NK-92 (cell line): Measurements from ENCODE around the gene METTL2B.

Source experiments
- DNase-seq: peaks from one replicate; lab custom pipeline; 2025; ENCODE audit not compliant: unreplicated experiment; lab: John Stamatoyannopoulos, UW

The METTL2B gene, protein sequence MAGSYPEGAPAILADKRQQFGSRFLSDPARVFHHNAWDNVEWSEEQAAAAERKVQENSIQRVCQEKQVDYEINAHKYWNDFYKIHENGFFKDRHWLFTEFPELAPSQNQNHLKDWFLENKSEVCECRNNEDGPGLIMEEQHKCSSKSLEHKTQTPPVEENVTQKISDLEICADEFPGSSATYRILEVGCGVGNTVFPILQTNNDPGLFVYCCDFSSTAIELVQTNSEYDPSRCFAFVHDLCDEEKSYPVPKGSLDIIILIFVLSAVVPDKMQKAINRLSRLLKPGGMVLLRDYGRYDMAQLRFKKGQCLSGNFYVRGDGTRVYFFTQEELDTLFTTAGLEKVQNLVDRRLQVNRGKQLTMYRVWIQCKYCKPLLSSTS

DNA sequence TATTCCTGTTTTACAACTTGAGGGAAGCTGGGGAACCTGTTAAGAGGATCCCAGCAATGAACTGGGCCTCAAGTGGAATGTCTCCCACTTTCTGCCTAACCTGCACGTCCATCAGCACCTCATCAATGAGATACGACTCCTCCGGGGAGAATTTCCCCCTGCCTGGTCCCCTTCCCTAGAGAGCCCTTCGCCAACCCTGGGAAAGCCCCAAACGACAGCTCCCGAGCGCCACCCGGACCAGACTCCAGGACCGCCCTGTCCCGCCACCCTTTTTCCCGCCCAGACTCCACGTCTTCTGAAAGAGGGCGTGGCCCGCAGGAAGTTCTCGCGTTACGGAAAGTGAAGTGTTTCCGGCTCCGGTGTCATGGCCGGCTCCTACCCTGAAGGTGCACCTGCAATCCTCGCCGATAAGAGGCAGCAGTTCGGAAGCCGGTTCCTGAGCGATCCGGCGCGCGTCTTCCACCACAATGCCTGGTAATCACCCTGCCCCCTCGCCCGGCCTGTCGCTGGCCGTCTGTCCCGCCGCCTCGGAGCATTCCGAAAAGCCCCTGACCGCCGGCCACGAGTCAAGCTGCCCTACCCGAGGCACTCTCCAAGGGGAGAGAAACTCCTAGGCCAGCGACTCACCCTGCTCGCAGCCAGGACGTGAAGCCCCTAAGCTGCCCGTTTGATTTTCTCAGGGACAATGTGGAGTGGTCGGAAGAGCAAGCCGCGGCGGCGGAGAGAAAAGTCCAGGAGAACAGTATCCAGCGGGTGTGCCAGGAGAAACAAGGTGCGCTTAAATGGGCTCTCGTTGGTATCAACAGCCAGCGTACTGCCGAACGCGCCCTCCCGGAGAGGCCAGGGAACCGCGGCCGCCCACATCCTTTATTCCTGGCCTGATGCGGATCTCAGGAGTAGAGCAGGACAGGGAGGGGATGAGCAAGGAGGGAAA, at the start of gene METTL2B:
Gene METTL2B (plus strand): TSS at position 347 of the 934 bp plus-strand sequence. CDS start 18 bp downstream, at position 365.
- DNase-seq: peak; percentile 75

DNA sequence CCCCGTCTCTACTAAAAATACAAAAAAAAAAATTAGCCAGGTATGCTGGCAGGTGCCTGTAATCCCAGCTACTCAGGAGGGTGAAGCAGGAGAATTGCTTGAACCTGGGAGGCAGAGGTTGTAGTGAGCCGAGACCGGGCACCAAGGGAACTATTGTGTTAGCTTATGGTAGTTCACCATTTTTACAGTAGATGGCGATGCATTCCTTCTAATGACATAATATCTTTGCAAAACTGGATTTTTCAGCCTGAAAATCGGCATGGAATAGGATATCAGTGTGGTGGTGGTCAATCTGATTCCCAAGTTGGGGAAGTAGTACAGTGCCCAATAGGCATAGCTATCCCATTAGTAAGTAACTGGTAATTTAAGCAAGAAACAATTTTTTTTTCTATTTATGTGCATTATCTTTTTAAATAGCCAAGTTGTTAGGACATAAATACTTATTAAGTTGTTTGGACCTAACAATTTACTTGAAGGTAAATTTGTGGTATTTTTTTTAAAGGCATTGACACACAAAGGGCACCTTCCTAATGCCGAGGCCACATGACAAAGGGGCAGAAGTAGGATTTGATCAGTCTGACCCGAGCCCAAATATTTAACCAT, 49.2 kb upstream of the METTL2B start:
- no peak for DNase-seq

DNA sequence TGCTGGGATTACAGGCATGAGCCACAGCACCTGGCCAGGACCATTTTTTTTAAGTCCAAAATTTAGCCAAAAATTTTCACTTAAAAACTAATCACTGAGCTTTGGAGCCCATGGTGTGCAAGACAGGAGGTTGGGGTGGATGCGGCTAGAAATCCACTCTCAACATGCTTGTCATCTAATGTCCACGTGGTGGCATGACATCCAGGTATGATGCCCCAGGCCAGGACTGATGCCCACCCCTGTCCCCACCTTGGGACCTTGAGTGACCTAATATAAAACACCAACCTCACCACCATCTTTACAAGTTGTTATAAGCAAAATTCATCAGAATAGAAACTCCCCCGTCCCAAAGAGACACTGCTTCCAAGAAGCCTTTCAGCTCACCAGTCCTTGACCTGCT, 46.3 kb upstream of the METTL2B start:
- no peak for DNase-seq

DNA sequence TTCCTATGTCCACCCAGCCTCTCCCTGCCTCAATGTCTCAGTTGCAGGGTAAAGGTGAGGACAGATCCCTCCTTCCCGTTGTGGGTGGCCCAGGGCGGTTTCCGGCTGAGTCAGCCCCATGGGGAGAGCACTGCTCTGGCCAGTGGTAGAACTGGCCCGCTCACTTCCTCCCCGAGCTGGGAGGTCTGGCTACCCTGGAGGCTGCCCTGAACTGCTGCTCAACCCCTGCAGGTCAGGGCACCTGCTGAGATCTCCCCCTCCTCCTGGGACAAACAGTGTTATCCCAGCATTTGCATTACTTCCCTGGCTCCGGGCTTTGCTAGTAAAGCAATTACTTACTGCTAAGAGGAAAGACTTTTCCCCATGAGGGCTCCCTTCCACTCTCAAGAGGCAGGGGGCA, 45.3 kb upstream of the METTL2B start:
- DNase-seq: no peak

DNA sequence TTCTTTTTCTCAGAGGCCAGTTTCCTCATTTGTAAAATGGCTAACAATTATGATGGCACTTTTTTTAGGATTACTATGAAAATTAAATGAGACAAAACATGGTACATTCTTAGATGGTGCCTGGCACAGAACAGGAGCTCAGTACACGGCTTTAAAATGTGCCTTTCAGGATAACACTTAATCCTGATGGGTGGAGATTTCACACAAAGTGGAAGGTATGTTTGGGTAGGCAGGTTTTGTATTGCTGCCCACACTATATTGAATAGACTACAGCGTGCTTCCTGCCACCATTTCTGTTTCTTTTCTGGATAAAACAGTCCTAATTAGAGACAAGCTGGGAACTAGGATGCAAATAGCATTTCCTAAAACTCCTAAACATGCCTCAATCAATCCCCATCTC, 44.8 kb upstream of the METTL2B start:
- no peak for DNase-seq

DNA sequence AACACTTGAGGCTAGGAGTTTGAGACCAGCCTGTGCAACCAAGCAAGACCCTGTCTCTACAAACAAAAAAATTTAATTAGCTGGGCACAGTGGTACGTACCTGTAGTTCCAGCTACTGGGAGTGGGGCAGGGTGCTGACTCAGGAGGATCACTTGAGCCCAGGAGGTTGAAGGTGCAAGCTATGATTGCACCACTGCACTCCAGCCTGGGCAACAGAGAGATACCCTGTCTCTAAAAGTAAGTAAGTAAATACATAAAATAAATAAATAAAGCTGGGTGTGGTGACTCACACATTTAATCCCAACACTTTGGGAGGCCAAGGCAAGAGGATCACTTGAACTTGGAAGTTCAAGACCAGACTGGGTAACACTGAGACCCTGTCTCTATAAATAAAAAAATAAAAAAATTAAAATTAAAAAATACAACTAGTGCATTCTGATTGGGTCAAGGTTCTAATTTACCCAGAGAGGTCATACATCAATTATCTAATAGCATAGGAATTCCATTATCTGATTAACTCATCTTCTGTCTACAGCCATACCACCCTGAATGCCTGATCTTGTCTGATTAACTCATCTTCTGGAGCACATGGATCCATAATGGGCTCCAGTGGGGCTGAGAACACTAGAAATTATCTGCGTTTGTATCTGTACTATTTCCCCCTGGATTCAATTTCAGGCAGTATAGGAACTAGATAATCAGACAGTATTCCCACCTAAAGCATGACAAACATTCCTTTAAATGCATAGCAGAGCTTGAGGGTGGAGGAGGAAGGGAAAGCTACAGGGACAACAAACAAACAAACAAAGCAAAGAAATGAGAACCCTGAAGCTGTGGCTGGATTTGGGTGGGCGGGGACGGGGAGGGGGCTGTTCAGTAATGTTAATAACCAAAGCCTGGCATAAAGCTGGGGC, 41.9 kb upstream of the METTL2B start:
- no peak for DNase-seq

DNA sequence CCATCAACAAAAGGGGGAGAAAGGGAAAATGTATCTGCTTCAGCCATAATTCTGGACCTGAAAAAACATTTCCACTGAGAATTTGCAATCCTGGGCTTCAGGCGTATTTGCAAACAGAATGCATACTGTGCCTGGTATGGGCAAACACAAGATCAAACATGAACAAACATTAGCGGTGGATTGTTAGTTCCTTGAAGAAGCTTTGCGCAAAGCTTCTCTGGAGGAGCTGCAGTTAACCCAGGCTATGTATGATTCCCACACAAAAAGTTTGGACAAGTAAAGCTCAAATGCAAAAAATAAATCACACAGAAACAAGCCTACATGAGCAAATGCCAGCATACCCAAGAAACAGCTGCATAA, 41.2 kb upstream of the METTL2B start:
- DNase-seq: no peak

DNA sequence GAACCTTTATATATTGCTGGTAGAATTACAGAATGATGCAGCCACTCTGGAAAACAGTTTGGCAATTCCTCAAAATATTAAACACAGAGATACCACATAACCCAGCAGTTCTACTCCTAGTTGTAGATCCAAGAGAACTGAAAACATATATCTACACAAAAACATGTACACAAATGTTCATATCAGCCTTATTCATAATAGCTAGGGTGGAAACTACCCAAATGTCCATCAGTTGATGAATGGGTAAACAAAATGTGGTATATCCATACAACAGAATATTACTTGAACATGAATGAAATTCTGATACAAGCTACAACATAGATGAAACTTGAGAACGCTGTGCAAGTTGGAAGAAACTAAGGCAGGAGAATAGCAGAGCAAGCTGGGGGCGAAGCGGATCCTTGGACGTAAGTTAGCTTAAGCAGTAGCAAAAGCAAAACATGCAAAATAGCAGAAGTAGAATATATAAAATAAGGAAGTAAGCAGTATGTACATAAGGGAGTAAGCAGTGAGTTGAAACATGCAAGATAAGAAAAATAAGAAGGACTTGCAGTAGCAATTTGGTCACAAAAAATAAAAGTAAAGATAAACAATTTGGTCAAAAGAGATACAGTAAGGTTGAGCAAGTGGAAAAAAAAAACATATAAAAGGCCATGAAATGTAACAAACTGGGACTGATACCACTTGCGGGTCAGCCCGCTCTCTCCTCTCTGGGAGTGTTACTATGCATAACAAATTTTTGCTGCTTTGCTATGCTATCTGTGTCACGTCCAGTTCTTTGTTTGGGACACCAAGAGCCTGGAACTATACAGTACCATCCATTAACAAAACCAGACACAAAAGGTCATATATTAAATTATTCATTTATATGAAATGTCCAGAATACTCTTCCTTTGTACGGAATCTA, 38.9 kb upstream of the METTL2B start:
- DNase-seq: no peak

DNA sequence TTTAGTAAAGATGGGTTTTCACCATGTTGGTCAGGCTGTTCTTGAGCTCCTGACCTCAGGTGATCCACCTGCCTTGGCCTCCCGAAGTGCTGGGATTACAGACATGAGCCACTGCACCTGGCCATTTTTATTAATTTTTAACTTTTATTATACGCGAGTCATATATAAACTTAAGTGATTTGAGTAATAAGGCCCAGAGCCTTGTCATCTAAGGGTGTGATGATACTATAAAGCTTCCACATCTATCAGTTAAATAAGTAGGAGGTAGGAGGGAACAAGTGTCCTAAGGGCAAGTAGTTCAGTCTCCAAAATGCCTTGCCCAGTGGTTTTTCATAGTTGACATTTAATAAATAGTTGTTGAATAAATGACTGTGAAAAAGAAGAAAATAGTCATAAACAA, 34.2 kb upstream of the METTL2B start:
- DNase-seq: no peak

DNA sequence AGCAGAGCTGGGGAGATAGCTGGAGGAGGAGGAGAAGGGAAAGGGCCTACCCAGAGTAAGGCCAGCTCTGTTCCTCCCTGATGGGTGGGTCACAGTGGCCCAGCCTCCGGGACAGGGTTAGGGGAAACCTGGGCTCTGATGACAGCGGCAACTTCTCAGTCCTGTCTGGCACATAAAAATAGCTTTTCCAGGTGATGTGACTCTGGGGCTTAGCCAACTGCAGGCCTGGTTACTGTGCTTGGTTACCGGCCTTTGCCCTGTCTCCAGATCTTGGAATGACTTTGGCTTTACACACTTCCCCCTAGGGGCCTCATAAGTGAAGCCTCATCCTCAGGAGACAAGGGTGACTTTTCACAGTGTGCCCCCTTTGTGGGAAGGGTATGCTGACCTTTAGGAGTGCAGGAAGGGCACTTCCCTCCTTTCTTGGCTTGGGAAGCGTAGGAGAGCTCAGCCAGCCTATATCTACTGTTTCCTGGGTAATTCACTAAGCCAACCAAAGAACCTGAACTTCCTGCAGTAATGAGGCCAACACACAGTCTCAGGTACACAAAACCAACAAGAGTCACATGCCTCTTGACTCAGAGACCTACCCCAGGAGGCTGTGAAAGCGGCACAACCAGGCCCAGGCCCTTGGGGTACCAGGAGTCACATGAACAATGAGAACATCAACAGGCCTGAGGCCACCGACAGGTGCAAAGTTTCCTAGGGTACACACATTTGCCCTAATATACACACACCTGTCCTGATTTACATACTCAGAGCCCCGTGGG, 32.5 kb upstream of the METTL2B start:
- DNase-seq: no peak

DNA sequence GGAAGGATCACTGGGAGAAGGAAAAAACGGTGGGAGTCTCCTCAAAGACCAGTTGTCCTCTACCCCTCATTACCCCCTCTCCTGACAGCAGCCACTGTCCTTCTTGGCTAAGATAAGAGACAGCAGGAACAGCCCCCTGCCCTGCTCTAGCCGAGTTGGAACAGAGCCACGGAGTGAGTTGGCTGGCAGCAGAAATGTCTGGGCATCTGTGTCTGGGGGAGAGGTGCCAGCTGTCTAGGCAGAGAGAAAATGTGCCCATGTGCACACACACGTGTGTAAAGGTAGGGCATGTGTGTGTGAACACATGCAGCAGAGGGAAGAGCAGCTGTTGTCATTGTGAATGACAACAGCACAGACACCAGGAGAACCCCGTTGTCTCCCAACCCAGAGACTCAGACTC, 30.2 kb upstream of the METTL2B start:
- no peak for DNase-seq

DNA sequence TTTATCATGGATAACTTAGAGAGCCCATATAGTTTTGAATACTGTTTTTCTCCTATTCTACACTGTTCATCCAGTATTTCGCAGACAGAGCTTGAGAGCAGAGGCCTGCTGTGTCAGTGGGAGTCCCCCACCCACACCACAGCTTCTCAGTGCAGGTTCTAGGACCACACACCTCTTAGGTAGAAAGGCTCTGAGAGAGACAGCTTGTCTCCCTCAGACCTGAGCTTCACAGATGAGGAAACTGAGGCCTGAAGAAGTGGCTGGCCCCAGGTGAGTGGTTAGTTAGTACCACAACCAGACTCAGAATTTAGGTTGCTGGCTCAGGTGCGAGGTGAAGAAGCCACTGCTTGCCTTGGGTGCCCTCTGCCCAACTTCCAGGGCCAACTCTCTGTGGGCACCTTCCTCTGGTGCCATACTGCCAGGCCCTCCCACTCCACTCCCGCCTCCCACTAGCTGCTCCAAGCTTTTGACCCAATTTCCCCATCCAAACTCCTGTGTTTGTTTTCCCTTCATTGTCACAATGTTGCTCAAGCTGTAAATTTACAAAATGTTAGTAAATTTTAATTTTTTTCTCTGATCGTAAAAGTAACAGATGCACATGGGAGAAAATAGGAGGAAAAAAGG, 28.5 kb upstream of the METTL2B start:
- DNase-seq: no peak

DNA sequence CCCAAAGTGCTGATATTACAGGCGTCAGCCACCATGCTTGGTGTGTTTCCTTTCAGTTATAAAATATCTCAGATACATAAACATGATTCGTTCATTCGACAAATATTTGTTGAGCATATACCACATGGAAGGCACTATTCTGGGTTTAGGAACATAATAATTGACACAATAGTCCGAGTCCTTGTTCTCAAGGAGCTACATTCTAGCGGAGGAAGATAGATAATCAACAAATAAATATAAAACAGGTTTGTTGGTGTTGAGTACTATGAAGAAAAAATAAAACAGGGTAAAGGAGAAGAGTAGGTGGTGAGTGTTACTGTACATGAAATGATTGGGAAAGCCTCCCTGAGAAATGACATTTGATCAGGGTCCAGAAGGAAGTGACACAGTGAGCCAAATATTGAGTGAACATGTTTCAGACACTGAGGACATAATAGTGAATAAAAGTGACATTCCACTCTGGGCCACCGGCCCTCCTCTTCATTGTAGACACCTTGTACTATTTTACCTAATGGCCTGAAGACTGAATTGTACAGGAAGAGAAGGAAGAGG, 27.7 kb upstream of the METTL2B start:
- no peak for DNase-seq

DNA sequence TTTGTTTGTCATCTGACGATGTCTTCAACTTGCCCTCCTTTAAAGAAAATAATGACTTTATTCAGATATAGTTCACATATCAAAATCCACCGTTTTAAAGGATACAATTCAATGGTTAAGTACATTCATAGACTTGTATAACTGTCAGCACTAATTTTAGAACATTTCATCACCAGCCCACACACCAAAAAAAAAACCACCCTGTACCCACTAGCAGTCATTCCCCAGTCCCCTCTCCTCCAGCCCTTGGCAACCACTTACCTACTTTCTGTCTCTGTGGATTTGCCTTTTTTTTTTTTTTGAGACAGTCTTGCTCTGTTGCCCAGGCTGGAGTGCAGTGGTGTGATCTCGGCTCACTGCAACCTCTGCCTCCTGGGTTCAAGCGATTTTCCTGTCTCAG, 26.1 kb upstream of the METTL2B start:
- no peak for DNase-seq

DNA sequence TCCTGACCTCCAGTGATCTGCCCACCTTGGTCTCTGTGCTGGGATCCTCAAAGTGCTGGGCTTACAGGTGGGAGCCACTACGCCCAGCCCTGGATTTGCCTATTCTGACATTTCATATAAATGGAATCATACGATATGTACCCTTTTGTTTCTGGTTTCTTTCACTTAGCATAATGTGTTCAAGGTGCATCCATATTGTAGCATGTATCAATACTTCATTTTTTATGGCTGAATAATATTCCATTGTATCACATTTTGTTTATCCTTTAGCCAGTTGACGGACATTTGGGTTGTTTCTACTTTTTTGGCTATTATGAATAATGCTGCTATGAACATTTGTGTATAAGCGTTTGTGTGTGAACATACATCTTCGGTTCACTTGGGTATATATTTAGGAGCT, 25.6 kb upstream of the METTL2B start:
- DNase-seq: no peak

DNA sequence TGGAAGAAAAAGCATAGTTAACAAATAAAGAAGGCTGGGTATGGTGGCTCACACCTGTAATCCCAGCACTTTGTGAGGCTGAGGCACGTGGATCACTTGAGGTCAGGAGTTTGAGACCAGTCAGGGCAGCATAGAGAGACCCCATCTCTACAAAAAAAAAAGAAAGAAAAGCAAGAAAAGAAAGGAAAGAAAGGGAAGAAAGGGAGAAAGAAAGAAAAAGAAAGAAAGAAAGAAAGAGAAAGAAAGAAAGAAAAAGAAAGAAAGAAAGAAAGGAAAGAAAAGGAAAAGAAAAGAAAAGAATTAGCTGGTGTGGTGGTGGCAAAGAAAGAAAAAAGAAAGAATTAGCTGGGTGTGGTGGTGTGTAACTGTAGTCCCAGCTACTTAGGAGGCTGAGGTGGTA, 24.0 kb upstream of the METTL2B start:
- no peak for DNase-seq

DNA sequence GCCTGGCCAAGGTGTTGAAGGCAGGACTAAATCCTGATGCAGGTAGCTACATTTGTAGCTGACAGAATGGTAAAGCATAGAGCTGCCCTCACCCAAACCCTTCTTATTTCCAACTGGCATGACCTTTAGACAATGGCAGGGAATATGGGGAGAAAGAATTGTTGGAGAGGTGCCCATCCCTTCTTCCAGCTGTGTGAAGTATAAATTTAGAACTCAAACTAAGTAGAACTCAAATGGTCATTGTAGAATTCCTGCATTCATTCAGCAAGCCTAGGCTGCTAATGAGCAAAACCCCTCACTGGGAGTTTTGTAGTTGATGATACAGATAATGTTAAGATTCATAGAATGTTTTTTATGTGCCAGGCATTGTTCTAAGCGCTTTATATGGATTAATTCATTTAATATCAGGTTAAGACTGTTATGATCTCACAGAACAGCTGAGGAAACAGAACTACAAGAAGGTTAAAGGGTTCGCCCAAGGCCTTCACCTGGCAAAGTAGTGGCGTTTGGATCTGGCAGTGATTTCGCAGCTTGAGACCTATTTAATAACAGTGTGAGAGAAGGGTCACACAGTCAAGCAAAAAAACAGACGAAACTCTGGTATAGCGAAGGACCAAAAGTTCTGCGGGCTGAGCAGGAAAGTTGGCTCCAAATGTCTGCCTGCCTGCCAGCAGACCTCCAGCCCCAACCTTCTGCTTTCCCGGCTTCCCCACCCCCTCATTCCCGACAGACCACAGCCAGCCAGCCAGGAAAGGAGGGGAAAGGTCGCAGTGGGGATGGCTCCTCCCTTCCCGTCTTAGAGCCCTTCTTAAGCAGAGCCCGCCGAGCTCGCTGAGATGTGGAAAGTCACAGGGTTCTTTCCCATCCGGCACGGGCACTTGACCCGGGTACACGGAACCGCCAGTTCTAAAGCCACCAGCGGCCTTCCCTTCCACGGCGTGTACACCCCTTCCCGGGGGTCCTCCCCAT, 22.4 kb upstream of the METTL2B start:
- DNase-seq: no peak
